Measurements from ENCODE around the gene CCNDBP1. TPM values are rescaled to one million over a fixed set of nuclear protein-coding genes. Genes with fewer than 3 reads are reported as not detected.
"Not testable (repeated sequence)": the region's sequence is repeated elsewhere in the genome, so short reads cannot be mapped to it uniquely, and the experiment has no call there.

The CCNDBP1 gene
- total RNA-seq, 1 donor from 2014 or later, result 31.2 TPM

GRCh38 chr15:43225201-43225949 lies 40.2 kb downstream of the CCNDBP1 start:
- peak; percentile 18 for TF ChIP-seq CTCF (IDR thresholded peaks at IDR 0.05; ENCODE audit: unreplicated experiment)
- H3K4me1 Mint-ChIP-seq, result peaks cover 10% of the 10 kb centered on the region
- no peak for DNase-seq (ENCODE audit: low spot score in 2 of 2, unreplicated experiment in 2 of 2)
- H3K9me3 Mint-ChIP-seq, result no peaks in the 10 kb centered on the region
- no peak overlapping the region for H3K27ac Mint-ChIP-seq
- no peak overlapping the region for H3K4me3 Mint-ChIP-seq
- peaks cover 22% of the 10 kb centered on the region for H3K27me3 Mint-ChIP-seq (ENCODE audit: low read depth)
- H3K36me3 Mint-ChIP-seq, result no peaks in the 10 kb centered on the region

GRCh38 chr15:43225950-43226255 lies 40.7 kb downstream of the CCNDBP1 start:
- not testable (repeated sequence) for H3K9me3 Mint-ChIP-seq; DNase-seq (ENCODE audit: low spot score in 2 of 2, unreplicated experiment in 2 of 2); H3K27ac Mint-ChIP-seq; H3K4me3 Mint-ChIP-seq; H3K4me1 Mint-ChIP-seq; H3K36me3 Mint-ChIP-seq
- H3K27me3 Mint-ChIP-seq (ENCODE audit: low read depth), result peaks cover 22% of the 10 kb centered on the region

GRCh38 chr15:43226436-43227305 lies 41.5 kb downstream of the CCNDBP1 start:
- Mint-ChIP-seq H3K36me3 (no peaks in the 10 kb centered on the region), H3K27me3 (ENCODE audit: low read depth) (peaks cover 22% of the 10 kb centered on the region), H3K4me3 (no peak overlapping the region), H3K9me3 (no peaks in the 10 kb centered on the region), H3K27ac (no peak overlapping the region), H3K4me1 (no peaks in the 10 kb centered on the region)
- no peak for TF ChIP-seq CTCF (IDR thresholded peaks at IDR 0.05; ENCODE audit: unreplicated experiment)
- no peak for DNase-seq (ENCODE audit: low spot score in 2 of 2, unreplicated experiment in 2 of 2)

GRCh38 chr15:43229977-43230376 lies 44.8 kb downstream of the CCNDBP1 start:
- H3K27me3 Mint-ChIP-seq (ENCODE audit: low read depth), result peaks cover 31% of the 10 kb centered on the region
- DNase-seq (ENCODE audit: low spot score in 2 of 2, unreplicated experiment in 2 of 2), result no peak
- no peak for TF ChIP-seq CTCF (IDR thresholded peaks at IDR 0.05; ENCODE audit: unreplicated experiment)

GRCh38 chr15:43230640-43231115 lies 45.5 kb downstream of the CCNDBP1 start:
- Mint-ChIP-seq H3K9me3 (no peaks in the 10 kb centered on the region), H3K27me3 (ENCODE audit: low read depth) (peaks cover 32% of the 10 kb centered on the region), H3K27ac (no peak overlapping the region), H3K36me3 (no peaks in the 10 kb centered on the region), H3K4me3 (no peak overlapping the region), H3K4me1 (no peaks in the 10 kb centered on the region)
- no peak for DNase-seq (ENCODE audit: low spot score in 2 of 2, unreplicated experiment in 2 of 2)
- TF ChIP-seq CTCF (IDR thresholded peaks at IDR 0.05; ENCODE audit: unreplicated experiment), result no peak

More at GRCh38 chr15:43229977-43230376, 44.8 kb downstream of the CCNDBP1 start:
- Mint-ChIP-seq H3K4me1 (no peaks in the 10 kb centered on the region), H3K9me3 (no peaks in the 10 kb centered on the region), H3K4me3 (no peak overlapping the region), H3K27ac (no peak overlapping the region), H3K36me3 (no peaks in the 10 kb centered on the region)

- DNase-seq (ENCODE audit: low spot score in 2 of 2, unreplicated experiment in 2 of 2), result no peak
- Mint-ChIP-seq H3K27ac (no peak overlapping the region), H3K4me1 (no peaks in the 10 kb centered on the region), H3K27me3 (ENCODE audit: low read depth) (peaks cover 36% of the 10 kb centered on the region), H3K9me3 (no peaks in the 10 kb centered on the region), H3K36me3 (no peaks in the 10 kb centered on the region), H3K4me3 (no peak overlapping the region)
- TF ChIP-seq CTCF (IDR thresholded peaks at IDR 0.05; ENCODE audit: unreplicated experiment), result no peak
Observed at GRCh38 chr15:43232289-43232874, 47.2 kb downstream of the CCNDBP1 start.

Measured in mesothelial cell of epicardium (in vitro differentiated cells).